HG03103 (cell line): ENCODE data around the gene UBQLN1.
"Not testable (repeated sequence)": the region's sequence is repeated elsewhere in the genome, so short reads cannot be mapped to it uniquely, and the experiment has no call there.

Experiments used
- ATAC-seq: cut with Tn5 transposase; IDR thresholded peaks from one replicate; pipeline ENCODE4 v1.9.1; 2021; ENCODE audit warnings: low read depth; ENCODE audit not compliant: unreplicated experiment

The UBQLN1 gene

GRCh38 chr9:83707768-83708514 is at the start of gene UBQLN1:
UBQLN1 (minus strand) TSS chr9:83707958; CDS start chr9:83707679, 279 bp downstream.
- peak; percentile 65 for ATAC-seq

GRCh38 chr9:83754383-83754977 is 46.7 kb upstream of the UBQLN1 start:
- ATAC-seq = peak; percentile 75

- ATAC-seq = no peak
Measured at GRCh38 chr9:83749706-83750105, 41.9 kb upstream of the UBQLN1 start.

- ATAC-seq = no peak
Measured at GRCh38 chr9:83744206-83744605, 36.4 kb upstream of the UBQLN1 start.

- ATAC-seq = no peak
Measured at GRCh38 chr9:83733739-83734138, 26.0 kb upstream of the UBQLN1 start.

GRCh38 chr9:83728591-83729368 is 21.0 kb upstream of the UBQLN1 start:
- ATAC-seq = not testable (repeated sequence)

- ATAC-seq = no peak
Measured at GRCh38 chr9:83724436-83724835, 16.7 kb upstream of the UBQLN1 start.

GRCh38 chr9:83722726-83723495 is 15.2 kb upstream of the UBQLN1 start:
- no peak for ATAC-seq

GRCh38 chr9:83721509-83721908 is 13.8 kb upstream of the UBQLN1 start:
- ATAC-seq = no peak

GRCh38 chr9:83715794-83716193 is 8.0 kb upstream of the UBQLN1 start:
- no peak for ATAC-seq

- no peak for ATAC-seq
Measured at GRCh38 chr9:83715221-83715620, 7.5 kb upstream of the UBQLN1 start.

GRCh38 chr9:83714329-83714728 is 6.6 kb upstream of the UBQLN1 start:
- no peak for ATAC-seq

- ATAC-seq = peak; percentile 51
Measured at GRCh38 chr9:83708515-83709158, 879 bp upstream of the UBQLN1 start.

GRCh38 chr9:83707518-83707767 is 315 bp downstream of the UBQLN1 start:
- ATAC-seq = peak; percentile 34

GRCh38 chr9:83706676-83707517 is 861 bp downstream of the UBQLN1 start:
- ATAC-seq = peak; percentile 8

- not testable (repeated sequence) for ATAC-seq
Measured at GRCh38 chr9:83705219-83705651, 2.5 kb downstream of the UBQLN1 start.

GRCh38 chr9:83701769-83702168 is 6.0 kb downstream of the UBQLN1 start:
- no peak for ATAC-seq

GRCh38 chr9:83701286-83701685 is 6.5 kb downstream of the UBQLN1 start:
- ATAC-seq = no peak

- no peak for ATAC-seq
Measured at GRCh38 chr9:83699615-83700014, 8.1 kb downstream of the UBQLN1 start.
